ENCODE results near the gene SPACA6.

SPACA6 gene

DNA sequence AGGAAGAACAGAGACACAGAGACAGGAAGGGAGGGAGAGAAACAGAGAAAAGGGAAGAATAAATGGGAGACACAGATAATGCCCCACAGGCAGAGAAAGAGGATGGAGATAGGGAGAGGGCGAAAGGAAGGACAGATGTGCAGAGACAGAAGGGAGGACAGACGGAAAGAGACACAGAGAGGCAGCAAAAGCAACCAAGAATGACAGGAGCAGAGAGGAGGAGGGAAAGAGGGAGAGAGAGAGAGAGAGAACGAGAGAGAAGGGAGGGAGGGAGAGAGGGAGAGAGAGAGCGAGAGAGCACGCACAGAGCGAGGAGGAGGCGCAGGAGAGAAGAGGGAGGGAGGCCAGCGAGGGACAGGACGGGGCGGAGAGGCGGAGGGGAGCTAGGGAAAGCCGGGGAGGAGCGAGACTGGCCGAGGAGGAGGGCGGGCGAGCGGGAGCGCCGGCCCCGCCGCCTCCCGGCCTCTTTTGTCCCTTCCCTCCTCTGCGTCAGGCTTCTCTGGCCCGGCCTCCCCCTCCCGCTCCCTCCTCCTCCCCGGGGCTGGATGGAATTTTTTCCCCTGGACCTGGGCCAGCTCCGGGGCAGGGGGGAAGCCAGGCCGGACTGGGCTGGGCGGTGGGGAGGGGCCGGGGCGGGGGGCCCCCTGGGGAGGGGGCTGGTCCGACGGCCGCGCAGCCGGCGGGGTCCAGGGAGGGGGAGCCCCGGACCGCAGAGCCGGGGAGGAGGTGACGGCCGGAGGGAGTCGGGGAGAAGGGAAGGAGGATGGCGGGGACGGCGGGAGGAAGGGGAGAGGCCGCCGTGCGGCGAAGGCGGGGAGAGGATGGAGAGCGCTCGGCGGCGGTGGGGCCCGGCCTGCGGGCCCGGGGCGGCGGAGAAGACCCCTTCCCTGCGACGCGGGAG lies 4.2 kb upstream of the SPACA6 start:
- DNase-seq (ENCODE audit: low spot score) = peak; percentile 68

DNA sequence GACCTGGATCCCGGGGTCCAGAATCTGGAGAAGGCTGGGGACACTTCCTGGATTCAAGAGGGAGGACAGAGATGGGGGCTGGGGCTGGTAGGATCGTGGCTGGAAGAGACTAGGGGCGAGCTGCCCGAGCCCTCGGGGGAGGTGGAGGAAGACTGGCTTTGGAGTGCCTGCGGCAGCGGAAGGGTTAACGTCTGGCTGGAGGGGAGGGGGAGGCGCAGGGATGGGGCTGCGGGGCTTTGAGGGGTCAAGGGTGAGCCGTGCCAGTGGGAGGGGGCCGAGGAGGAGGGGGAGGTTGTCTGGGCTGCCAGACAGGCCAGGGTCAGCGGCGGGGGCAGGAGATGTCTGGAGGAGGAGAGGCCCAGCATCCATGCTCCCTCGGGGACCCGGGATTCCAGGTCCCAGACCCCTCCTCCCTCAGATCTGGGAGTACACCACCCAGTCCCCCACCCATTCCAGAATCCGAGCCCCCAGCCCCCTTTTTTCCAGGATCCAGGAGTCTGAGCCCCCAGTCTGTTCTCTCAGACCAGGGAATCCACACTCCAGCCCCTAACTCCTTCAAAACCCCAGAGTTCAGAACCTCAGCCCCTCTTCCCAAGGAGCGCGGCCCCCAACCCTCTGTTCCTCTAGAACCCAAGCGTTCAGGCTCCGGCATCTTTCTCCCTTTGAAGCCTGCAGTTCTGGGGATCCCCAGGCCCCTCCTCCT lies 3.2 kb upstream of the SPACA6 start:
- DNase-seq (ENCODE audit: low spot score) = peak; percentile 4

DNA sequence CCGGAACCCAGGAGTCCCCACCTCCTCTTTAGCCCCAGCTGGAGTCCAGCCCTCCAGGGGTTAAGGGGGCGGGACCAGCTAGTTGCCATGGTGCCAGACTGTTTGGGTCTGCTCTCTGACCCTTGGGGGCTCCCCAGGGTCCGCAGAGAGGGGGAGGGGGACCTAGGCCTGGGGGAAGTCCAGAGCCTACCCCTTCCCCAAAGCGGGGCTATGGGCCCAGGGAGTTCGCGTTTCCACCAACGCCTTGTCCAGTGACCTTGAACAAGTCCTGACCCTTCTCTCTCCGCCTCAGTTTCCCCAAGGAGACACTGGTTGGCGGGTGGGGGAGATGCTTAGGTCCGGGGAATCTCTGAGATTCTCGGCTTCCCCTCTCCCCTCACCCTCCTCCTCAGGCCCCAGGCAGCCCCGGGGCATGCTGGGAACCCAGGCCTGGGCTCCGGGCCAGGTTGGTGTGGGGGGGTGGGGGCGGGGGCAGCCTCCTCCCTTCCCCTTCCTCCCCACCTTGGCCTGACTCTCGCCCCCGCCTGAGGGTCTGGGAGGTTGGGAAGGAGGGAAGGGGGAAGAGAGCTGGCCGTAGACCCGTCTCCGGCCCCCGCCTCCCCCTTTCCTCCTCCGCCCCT lies 2.6 kb upstream of the SPACA6 start:
- peak; percentile 27 for DNase-seq (ENCODE audit: low spot score)

DNA sequence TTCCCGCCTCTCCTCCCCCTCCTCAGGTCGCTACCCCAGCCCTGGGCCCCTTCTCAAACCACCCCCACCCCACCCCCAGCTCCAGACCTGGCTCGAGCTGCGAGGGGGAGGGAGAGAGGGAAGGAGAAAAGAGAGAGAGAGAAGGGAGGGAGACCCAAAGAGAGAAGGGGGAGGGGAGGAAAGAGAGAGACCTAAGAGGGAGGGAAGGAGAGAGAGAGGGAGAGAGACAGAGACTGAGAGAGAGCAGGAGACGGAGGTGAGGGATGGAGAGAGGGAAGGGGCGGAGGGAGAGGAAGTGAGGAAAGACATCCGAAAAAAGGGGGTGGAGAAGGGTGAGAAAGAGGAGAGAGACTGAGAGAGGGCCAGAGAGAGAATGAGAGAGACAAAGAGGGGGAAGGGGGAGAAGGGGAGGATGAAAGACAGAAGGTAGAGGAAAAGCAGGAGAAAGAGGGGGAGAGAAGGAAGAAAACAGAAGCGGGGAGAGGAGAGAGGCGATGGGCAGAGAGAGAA lies 2.0 kb upstream of the SPACA6 start:
- DNase-seq (ENCODE audit: low spot score) = no peak

DNA sequence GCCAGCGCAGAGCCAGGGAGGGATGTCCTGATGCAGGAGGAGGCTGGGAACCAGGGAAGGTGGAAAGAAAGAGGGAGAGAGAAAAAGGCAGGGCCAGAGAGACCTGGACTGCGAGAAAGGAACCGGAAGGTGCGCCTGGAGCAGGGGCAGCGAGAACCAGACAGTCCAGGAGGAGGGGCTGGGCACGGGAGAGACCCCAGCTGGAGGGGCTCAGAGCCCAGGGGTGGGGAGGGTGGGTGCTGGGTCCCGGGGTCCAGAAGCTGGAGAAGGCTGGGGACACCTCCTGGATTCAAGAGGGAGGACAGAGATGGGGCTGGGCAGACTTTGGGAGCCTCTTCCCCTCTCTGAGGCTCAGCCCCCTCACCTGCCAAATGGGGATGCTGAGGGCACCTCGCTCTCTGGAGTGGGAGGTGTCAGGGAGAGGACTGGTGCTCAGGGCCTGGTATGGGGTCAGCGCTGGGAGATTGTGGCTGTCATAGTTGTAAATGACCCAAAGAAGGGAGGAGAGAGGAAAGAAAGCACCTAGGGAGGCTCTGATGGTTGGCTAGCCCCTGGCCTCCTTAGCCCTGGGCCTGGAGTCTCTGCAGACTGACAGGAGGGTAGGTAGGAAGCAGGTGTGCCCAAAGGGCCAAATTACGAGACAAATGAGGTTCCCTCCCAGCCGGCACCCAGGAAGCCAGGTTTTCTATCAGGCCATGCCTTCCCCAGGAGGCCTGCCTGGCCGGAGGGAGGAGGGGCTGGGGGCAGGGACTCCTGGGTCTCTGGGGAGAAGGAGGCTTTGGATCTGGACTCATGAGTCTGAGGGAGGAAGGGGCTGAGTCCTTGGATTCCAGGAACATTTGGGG lies 1.3 kb upstream of the SPACA6 start:
- no peak for DNase-seq (ENCODE audit: low spot score)

DNA sequence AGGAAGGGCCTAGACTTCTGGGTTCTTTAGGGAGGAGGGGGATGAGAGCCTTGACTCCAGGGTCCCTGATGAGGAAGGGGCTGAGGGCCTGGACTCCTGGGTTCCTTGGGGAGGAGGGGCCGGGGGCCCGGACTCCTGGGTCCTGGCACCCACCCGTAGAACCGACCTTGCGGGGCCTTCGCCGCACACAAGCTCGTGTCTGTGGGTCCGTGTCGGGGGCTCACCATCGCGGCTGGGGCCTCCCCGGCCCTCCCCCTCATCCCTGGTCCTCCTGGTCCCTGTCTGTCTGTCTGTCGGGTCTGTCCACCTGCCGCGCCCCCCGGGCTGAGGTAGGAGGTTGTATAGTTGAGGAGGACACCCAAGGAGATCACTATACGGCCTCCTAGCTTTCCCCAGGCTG lies 662 bp upstream of the SPACA6 start:
- DNase-seq (ENCODE audit: low spot score) = no peak

DNA sequence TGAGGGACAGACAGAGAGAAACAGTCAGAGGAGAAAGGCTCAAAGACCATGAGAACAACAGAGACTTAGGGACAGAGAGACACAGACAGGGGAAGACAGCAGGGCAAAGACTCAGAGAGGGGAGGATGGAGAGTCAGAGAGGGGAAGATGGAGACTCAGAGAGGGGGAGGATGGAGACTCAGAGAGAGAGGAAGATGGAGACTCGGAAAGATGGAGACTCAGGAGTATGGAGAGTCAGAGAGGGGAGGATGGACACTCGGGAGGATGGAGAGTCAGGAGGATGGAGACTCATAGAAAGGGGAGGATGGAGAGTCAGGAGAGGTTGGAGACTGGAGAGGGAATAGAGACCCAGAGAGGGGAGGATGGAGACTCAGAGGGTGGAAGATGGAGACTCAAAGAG lies 689 bp downstream of the SPACA6 start:
- DNase-seq (ENCODE audit: low spot score) = no peak

DNA sequence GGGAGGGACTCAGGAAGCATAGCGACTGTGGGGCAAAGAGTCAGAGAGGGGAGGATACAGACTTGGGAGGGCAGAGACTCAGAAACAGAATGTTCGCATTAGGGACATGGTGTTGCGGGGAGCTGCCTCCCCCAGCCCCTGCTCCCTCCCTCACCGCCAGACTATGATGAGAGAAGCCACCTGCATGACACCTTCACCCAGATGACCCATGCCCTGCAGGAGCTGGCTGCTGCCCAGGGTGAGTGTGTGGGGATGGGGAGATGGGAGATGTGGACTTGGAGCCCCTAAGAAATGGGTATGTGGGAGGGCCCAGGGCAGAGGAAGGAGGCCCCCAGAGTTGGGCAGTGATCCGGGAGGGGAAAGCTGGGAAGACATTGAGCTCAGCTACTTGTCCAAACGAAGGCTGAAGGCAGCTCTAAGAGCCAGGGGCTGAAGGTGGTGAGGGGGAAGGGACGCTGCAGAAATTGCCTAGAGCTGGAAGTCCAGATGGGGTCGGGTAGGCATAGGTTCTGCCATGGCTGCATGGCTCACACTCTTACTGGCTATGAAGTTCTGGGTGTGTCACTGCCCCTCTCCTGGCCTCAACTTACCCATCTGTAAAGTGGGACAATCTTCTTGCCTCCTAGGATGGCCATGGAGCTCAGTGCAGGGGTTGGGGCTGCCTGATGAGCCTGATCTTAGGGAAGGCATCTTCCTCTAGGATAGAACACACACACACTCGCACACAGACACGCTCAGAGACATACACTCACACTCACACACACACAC lies 1.4 kb downstream of the SPACA6 start:
- DNase-seq (ENCODE audit: low spot score) = no peak

DNA sequence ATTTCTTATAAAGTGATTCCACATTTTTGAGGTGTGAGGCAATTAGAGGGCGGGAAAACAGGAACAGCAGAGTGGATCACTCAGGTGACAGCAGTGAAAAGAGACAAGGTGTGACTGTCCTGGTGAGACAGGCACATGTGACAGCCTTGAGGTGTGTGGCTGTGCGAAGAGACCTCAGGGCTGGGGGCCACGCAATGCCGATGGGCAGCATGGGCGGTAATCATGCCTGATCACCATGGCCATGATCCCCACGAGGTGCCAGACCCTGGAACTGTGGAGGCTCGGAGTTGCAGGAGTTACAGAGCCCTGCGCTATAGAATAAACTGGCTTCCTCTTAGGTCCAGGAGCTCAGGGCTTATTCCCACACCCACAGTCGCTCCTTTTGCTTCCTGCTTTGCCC lies 2.0 kb downstream of the SPACA6 start:
- no peak for DNase-seq (ENCODE audit: low spot score)

DNA sequence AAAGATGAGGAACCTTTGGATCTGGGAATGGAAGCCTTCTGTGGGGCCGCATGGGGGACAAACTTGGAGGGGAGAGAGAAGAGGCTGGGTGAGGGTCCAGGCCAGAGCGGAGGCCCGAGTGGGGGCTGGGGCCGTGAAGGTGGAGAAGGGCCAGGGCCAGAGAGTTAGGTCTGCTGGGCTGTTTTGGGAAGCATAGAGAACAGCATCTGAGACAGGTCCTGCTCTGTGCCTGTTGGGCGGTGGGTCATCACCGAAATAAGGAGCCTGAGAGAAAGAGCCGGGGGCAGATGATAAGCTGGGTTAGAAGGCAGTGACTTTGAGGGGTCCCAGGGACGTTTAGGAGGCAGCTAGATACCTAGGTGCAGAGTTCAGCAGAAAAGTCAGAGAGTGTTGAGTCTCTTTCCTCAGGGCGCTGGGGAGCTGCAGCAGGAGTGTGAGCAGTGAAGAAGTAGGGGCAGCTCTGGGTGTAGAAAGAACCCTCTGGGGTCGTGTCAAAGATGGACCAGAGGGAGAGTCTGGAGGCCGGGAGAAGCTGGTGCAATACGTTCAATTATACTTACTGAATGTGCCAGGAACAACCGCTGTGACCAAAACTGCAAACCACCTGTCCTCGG lies 2.7 kb downstream of the SPACA6 start:
- no peak for DNase-seq (ENCODE audit: low spot score)

DNA sequence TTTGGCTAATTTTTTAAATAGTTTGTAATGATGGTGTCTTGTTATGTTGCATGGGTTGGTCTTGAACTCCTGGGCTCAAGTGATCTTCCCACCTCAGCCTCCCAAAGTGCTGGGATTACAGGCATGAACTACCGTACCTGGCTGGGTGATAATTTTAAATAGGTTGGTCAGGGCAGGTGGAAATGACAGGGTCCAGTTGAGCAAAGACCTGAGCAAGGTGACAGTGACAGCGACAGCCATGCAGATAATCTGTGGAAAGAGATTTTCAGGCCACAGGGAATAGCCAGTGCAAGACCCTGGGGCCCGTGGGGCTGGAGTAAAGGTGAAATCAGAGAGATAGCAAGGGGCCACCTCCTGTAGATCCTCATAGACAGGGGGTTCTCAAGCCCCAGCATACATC lies 3.5 kb downstream of the SPACA6 start:
- no peak for DNase-seq (ENCODE audit: low spot score)

DNA sequence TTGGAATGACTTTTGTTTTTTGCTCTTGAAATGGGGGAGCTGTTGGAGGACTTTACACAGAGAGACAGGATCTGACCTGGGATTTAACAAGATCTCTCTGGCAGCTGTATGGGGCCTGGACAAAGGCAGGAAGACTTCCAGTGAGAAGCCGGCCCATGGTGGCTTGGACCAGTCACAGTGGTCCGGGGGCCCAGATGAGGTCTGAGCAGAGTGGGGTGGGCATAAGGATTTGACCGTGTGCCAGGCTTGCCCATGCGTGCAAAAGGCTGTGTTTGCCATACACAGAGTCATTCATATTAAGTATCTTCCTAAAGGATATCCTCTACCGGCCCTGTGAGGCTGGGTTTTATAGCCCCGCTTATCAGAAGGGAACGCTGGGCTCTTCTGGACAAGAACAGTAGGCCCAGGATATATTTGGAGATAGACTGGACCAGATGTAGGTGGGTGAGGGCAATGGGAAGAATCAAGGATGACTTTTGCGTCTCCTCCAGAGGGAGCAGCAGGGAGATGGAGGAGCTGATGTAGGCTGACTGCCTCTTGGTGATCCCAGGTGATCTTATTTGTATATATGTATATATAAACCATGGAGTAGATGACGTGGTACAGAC lies 4.1 kb downstream of the SPACA6 start:
- no peak for DNase-seq (ENCODE audit: low spot score)

DNA sequence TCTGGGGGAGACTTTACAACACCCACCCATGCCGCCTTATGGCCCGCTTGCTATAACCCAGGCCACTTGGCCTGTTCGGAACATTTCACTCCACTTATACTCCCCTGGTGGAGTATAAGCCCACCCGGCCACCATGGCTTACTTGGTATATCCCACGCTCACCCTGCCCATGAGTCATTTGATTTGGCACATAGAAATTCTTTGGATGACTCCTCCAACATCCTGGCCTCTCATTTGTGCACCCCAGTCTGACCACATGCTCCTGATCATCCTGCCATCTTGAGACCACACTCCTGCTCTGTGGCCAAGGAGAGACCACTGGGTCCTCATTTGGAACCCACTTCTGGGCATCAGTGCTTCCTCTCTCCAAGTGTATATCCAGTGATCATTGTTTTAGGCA lies 5.2 kb downstream of the SPACA6 start:
- DNase-seq (ENCODE audit: low spot score) = no peak

DNA sequence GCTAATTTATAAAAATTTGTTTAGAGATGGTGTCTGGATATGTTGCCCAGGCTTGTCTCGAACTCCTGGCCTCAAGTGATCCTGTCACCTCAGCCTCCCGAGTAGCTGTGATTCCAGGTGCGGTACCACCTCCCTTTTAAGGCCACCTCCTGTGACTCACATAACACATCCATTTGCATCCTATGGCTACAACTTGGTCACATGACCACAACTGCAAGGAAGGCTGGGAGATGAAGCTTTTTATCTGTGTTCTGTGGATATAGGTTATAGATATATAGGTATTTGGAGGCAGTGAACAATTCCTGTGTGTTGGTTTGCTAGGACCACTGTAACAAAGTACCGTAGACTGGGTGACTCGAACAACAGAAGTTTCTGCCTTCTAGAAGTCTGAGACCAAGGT lies 6.0 kb downstream of the SPACA6 start:
- DNase-seq (ENCODE audit: low spot score) = no peak

DNA sequence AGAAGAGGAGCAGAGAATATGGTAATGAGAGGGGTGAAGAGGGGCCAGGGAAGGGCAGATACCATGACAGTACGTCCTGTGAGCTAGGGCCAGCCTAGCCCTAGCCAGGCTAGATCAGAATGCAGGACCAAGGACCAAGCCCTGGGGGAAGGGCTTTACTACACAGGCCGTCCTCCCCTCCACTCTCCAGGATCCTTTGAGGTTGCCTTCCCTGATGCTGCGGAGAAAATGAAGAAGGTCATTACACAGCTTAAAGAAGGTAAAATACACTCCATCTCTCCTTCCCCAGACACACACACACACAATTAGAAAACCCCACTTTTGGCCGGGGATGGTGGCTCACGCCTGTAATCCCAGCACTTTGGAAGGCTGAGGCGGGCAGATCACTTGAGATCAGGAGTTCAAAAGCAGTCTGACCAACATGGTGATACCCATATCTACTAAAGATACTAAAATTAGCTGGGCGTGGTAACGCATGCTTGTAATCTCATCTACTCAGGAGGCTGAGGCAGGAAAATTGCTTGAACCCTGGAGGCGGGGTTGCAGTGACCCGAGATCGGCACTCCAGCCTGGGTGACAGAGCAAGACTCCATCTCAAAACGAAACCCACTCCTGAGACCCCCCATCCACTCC lies 8.5 kb downstream of the SPACA6 start:
- no peak for DNase-seq (ENCODE audit: low spot score)

DNA sequence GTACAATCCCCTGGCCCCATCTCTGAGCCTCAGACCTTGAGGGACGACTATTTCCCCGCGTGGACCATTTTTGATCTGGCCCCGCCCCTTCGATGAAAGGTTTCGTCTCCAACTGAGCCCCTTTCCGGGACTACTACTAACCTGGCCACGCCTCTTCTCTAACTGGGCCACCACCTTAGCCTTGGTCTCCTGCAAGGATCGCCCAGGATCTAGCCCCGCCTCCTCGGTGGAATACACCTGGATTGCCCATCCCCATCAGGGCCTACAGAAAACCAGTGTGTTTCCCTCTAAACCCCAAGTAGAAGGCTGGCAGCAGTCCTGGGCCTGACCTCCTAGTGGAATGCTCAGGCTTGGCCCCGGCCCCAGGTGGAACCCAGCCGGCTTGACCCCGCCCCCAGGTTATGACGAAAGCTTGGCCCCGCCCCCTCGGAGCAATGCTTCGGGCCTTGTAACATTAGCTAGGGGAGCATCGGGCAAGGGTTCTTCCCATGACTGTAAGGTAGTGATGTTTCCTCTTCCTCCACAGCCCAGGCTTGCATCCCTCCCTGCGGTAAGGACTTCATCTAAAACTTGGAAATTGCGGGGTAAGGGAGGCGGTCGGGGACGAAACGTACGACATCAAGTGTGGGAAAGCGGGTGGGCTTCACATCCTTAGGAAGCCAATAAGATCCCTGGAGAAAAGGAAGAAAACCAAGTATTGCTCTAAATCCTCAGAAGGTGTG lies 9.1 kb downstream of the SPACA6 start:
- peak; percentile 7 for DNase-seq (ENCODE audit: low spot score)

DNA sequence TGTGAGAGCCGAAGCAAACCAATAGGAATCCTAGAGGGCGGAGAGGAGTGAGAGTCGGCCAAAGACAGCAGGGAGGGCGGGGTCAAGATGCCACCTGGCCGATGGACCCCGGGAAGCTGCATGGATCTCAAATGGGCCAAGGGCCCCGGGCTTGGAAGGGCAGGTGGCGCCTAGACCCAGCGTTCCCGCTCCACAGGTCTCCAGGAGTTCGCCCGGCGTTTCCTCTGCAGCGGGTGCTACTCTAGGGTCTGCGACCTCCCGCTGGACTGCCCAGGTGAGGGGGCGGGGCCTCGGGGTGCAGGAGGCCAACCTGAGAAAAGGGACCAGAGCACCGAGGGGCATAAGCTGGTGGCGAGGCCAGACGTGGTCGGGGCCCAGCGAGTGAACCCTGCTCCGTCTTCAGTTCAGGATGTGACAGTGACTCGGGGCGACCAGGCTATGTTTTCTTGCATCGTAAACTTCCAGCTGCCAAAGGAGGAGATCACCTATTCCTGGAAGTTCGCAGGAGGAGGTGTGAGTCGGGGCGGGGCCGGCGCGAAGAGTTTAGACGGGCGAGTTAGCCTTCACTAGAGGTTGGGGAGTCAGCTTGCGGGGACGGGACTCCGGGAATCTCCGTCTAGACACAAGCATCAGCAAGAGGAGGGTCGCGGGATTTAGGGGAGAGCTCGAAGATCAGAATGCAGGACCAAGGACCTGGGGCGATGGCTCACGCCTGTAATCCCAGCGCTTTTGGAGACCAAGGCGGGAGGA lies 9.9 kb downstream of the SPACA6 start:
- DNase-seq (ENCODE audit: low spot score) = no peak
